H9 (cell line): ENCODE data around the gene CD46. TPM values are rescaled to one million over a fixed set of nuclear protein-coding genes. Genes with fewer than 3 reads are reported as not detected.

Source experiments
- DNase-seq: peaks from one replicate; pipeline ENCODE4 v3.0.0-alpha.2; 2017
- H2AFZ ChIP-seq: one replicate; pipeline ENCODE4 v1.6.1; 2013; ENCODE audit warnings: mild to moderate bottlenecking, low read length, control low read depth, moderate library complexity
- H2AK5ac ChIP-seq: 2 replicates; pipeline ENCODE4 v1.6.1; 2013; ENCODE audit warnings: low read length, control low read depth, mixed read lengths; ENCODE audit not compliant: insufficient read length
- H2BK120ac ChIP-seq: one replicate; pipeline ENCODE4 v1.6.1; 2013; ENCODE audit warnings: low read depth, mild to moderate bottlenecking, low read length, control low read depth, inconsistent platforms; ENCODE audit not compliant: poor library complexity, severe bottlenecking
- H2BK12ac ChIP-seq: 2 replicates; pipeline ENCODE4 v1.6.1; 2013; ENCODE audit warnings: low read length, control low read depth, mixed read lengths, low read depth; ENCODE audit not compliant: insufficient read length
- H2BK15ac ChIP-seq: 2 replicates; pipeline ENCODE4 v1.6.1; 2013; ENCODE audit warnings: low read depth, low read length, control low read depth
- H2BK20ac ChIP-seq: one replicate; pipeline ENCODE4 v1.6.1; 2013; ENCODE audit warnings: low read depth, mild to moderate bottlenecking, low read length, control low read depth, inconsistent platforms; ENCODE audit not compliant: poor library complexity, severe bottlenecking
- H2BK5ac ChIP-seq: 2 replicates; pipeline ENCODE4 v1.6.1; 2013; ENCODE audit warnings: low read length, control low read depth, mixed read lengths; ENCODE audit not compliant: insufficient read length
- H3K14ac ChIP-seq: 2 replicates; pipeline ENCODE4 v1.6.1; 2013; ENCODE audit warnings: low read length, control low read depth; ENCODE audit not compliant: insufficient read depth
- H3K18ac ChIP-seq: 2 replicates; pipeline ENCODE4 v1.6.1; 2013; ENCODE audit warnings: low read depth, mild to moderate bottlenecking, mixed read lengths, low read length, control low read depth; ENCODE audit not compliant: insufficient read length
- H3K23ac ChIP-seq: 2 replicates; pipeline ENCODE4 v1.6.1; 2013; ENCODE audit warnings: low read length, control low read depth, mixed read lengths, low read depth; ENCODE audit not compliant: insufficient read length
- H3K23me2 ChIP-seq: 2 replicates; pipeline ENCODE4 v1.6.1; 2013; ENCODE audit warnings: low read depth, mild to moderate bottlenecking, mixed read lengths, low read length, control low read depth; ENCODE audit not compliant: insufficient read length, poor library complexity, severe bottlenecking
- H3K27ac ChIP-seq: 2 replicates; pipeline ENCODE4 v1.5.1; 2013; ENCODE audit warnings: low read length, control low read depth, mixed read lengths, low read depth; ENCODE audit not compliant: insufficient read length
- H3K27me3 ChIP-seq: 2 replicates; pipeline ENCODE4 v1.6.1; 2013; ENCODE audit warnings: low read length, control low read depth, inconsistent platforms; ENCODE audit not compliant: insufficient read depth
- H3K4ac ChIP-seq: 2 replicates; pipeline ENCODE4 v1.6.1; 2013; ENCODE audit warnings: low read depth, mild to moderate bottlenecking, control low read depth, inconsistent platforms, low read length, moderate library complexity
- H3K4me1 ChIP-seq: 2 replicates; pipeline ENCODE4 v1.6.1; 2013; ENCODE audit warnings: low read length, control low read depth, inconsistent platforms; ENCODE audit not compliant: insufficient read depth
- H3K4me2 ChIP-seq: 2 replicates; pipeline ENCODE4 v1.6.1; 2013; ENCODE audit warnings: low read length, control low read depth, mixed read lengths; ENCODE audit not compliant: insufficient read length, insufficient read depth
- H3K56ac ChIP-seq: 2 replicates; pipeline ENCODE4 v1.6.1; 2013; ENCODE audit warnings: low read depth, mild to moderate bottlenecking, mixed read lengths, low read length, control low read depth; ENCODE audit not compliant: insufficient read length
- H3K79me1 ChIP-seq: 2 replicates; pipeline ENCODE4 v1.6.1; 2013; ENCODE audit warnings: low read depth, mild to moderate bottlenecking, moderate library complexity, low read length, control low read depth, inconsistent platforms; ENCODE audit not compliant: insufficient read depth, poor library complexity, severe bottlenecking
- H3K79me2 ChIP-seq: 2 replicates; pipeline ENCODE4 v1.6.1; 2013; ENCODE audit warnings: low read length, control low read depth, inconsistent platforms; ENCODE audit not compliant: insufficient read depth
- H3K9ac ChIP-seq: 2 replicates; pipeline ENCODE4 v1.6.1; 2013; ENCODE audit warnings: low read length, control low read depth, mixed read lengths; ENCODE audit not compliant: insufficient read length; ENCODE audit errors: extremely low read depth
- H3K9me3 ChIP-seq: one replicate; pipeline ENCODE4 v1.6.1; 2013; ENCODE audit warnings: low read depth, low read length, inconsistent platforms; ENCODE audit not compliant: control insufficient read depth
- H3T11ph ChIP-seq: one replicate; pipeline ENCODE4 v1.6.1; 2013; ENCODE audit warnings: mild to moderate bottlenecking, low read length, control low read depth, inconsistent platforms
- H4K20me1 ChIP-seq: one replicate; pipeline ENCODE4 v1.6.1; 2013; ENCODE audit not compliant: control insufficient read depth, insufficient read length, insufficient read depth
- H4K5ac ChIP-seq: 2 replicates; pipeline ENCODE4 v1.6.1; 2013; ENCODE audit warnings: low read depth, mild to moderate bottlenecking, mixed read lengths, low read length, control low read depth; ENCODE audit not compliant: insufficient read length
- H4K8ac ChIP-seq: replicated peaks from 2 replicates; pipeline ENCODE4 v1.6.1; 2013; ENCODE audit warnings: low read length, control low read depth, mixed read lengths, low read depth; ENCODE audit not compliant: insufficient read length
- H4K91ac ChIP-seq: 2 replicates; pipeline ENCODE4 v1.6.1; 2013; ENCODE audit warnings: low read depth, mild to moderate bottlenecking, moderate library complexity, mixed read lengths, low read length, control low read depth; ENCODE audit not compliant: insufficient read length
- H3K27ac Mint-ChIP-seq, 3 experiments: 2 replicates in 2 of 3; 3 replicates in 1 of 3; pipeline ENCODE4 v1.8.0; 2020 to 2021; ENCODE audit warnings: mixed read lengths in 3 of 3, mild to moderate bottlenecking in 1 of 3, moderate library complexity in 1 of 3
- H3K27me3 Mint-ChIP-seq: 2 replicates; pipeline ENCODE4 v1.8.0; 2021; ENCODE audit warnings: low read depth, mild to moderate bottlenecking, moderate library complexity, mixed read lengths
- H3K36me3 Mint-ChIP-seq, 3 experiments: 2 replicates in 2 of 3; 3 replicates in 1 of 3; pipeline ENCODE4 v1.8.0; 2020 to 2021; ENCODE audit warnings: low read depth in 3 of 3, mixed read lengths in 3 of 3; ENCODE audit not compliant: insufficient read depth in 1 of 3
- H3K4me1 Mint-ChIP-seq, 2 experiments: 2 replicates each; pipeline ENCODE4 v1.8.0; 2020; ENCODE audit warnings: mixed read lengths in 2 of 2
- H3K4me3 Mint-ChIP-seq, 2 experiments: 2 replicates in 1 of 2; 3 replicates in 1 of 2; pipeline ENCODE4 v1.8.0; 2020 to 2021; ENCODE audit warnings: mild to moderate bottlenecking in 2 of 2, mixed read lengths in 2 of 2, moderate library complexity in 1 of 2
- H3K9me3 Mint-ChIP-seq, 2 experiments: 2 replicates in 1 of 2; 3 replicates in 1 of 2; pipeline ENCODE4 v1.8.0; 2020; ENCODE audit warnings: mild to moderate bottlenecking in 2 of 2, mixed read lengths in 2 of 2, moderate library complexity in 1 of 2
- CTCF ChIP-seq: fragments of 200-600 bp; sonication (generic); conservative IDR thresholded peaks from 3 replicates; pipeline ENCODE4 v1.8.0; 2021; ENCODE audit warnings: antibody characterized with exemption, mild to moderate bottlenecking
- WGBS: extraction: QIAGEN DNeasy Blood & Tissue Kit; methylation state at CpG from one replicate; pipeline ENCODE4 v1.1.7; 2013; ENCODE audit warnings: missing lambda C conversion rate, low lambda C conversion rate, mixed read lengths; ENCODE audit not compliant: insufficient read length; ENCODE audit errors: extremely low coverage; 5-methylcytosine and 5-hydroxymethylcytosine counted together
- total RNA-seq: library from RNA; stranded (reverse); gene quantifications from 2 replicates; pipeline ENCODE4 v1.2.1, GENCODE V29; 2021

Gene CD46
- total RNA-seq, 1 experiment from 2014 or later, result 89.2 TPM

DNA sequence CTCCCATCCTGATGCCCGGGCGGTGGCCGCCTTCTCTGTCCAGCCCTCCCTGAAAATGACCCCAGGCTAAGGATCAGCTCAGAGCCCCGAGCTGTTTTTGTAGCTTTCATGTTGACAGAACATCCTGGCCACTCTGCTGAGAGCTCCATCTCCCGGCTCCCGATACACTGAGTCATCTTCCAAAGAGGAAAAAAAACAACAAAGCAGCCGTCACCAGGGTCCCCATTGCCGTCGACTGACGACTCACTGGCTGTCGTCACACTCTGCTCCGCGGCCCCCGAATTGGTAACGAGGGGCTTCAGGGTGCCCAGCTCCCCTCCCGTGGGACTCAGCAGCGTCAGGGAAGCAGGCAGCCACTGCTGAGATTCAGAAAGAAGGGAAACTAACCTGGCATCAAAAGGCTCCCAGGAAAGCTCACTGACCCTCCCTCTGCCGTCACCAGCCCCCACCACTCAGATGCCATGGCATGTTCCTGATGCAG, 67.2 kb downstream of the CD46 start:
- no peaks in the 10 kb centered on the region for H3K79me1 ChIP-seq
- Mint-ChIP-seq H3K4me3 (no peak overlapping the region), H3K9me3 (no peaks in the 10 kb centered on the region), H3K36me3 (peaks cover 0 to 4% (median 3%) of the 10 kb centered on the region in 3 experiments; a peak in 4 of 7 replicates), H3K27me3 (no peaks in the 10 kb centered on the region; the same call in 1 of the 2 replicates), H3K4me1 (peaks cover 23 to 25% of the 10 kb centered on the region in 2 experiments), H3K27ac (no peak overlapping the region)
- H3K23ac ChIP-seq, result no peak overlapping the region
- H3K4ac ChIP-seq, result no peak overlapping the region
- H3K79me2 ChIP-seq, result no peaks in the 10 kb centered on the region
- no peak overlapping the region for H2AFZ ChIP-seq
- H3K14ac ChIP-seq, result no peak overlapping the region
- DNase-seq, result no peak
- no CpG with 5 or more reads among the region's 18 CpGs for WGBS
- H4K8ac ChIP-seq, result no peak overlapping the region
- H3K9ac ChIP-seq, result no peak overlapping the region
- H4K20me1 ChIP-seq, result no peaks in the 10 kb centered on the region
- H2BK12ac ChIP-seq, result no peak overlapping the region
- H2BK15ac ChIP-seq, result no peak overlapping the region
- no peak overlapping the region for H2BK120ac ChIP-seq
- no peak overlapping the region for H3T11ph ChIP-seq
- H4K91ac ChIP-seq, result no peak overlapping the region
- H3K23me2 ChIP-seq, result no peaks in the 10 kb centered on the region
- TF ChIP-seq CTCF, result no peak
- H2BK5ac ChIP-seq, result no peak overlapping the region
- no peak overlapping the region for H3K27ac ChIP-seq
- no peak overlapping the region for H3K4me2 ChIP-seq
- no peaks in the 10 kb centered on the region for H3K4me1 ChIP-seq
- no peak overlapping the region for H3K56ac ChIP-seq
- H3K27me3 ChIP-seq, result no peaks in the 10 kb centered on the region
- H4K5ac ChIP-seq, result no peak overlapping the region
- no peak overlapping the region for H3K18ac ChIP-seq
- no peaks in the 10 kb centered on the region for H3K9me3 ChIP-seq
- H2BK20ac ChIP-seq, result no peak overlapping the region
- no peak overlapping the region for H2AK5ac ChIP-seq
